Progenitor cell of endocrine pancreas (in vitro differentiated cells): ENCODE measurements around the gene CLCN6. TPM values are rescaled to one million over a fixed set of nuclear protein-coding genes. Genes with fewer than 3 reads are reported as not detected.

Experiments used
- DNase-seq: peaks from one replicate; pipeline ENCODE4 v3.0.0; 2021; ENCODE audit warnings: low spot score; ENCODE audit not compliant: unreplicated experiment
- H3K27ac Mint-ChIP-seq: 2 replicates; pipeline ENCODE4 v1.8.0; 2021; ENCODE audit warnings: mild to moderate bottlenecking, moderate library complexity, mixed read lengths
- H3K27me3 Mint-ChIP-seq: 2 replicates; pipeline ENCODE4 v1.8.0; 2021; ENCODE audit warnings: mixed read lengths
- H3K36me3 Mint-ChIP-seq: 2 replicates; pipeline ENCODE4 v1.8.0; 2022; ENCODE audit warnings: mixed read lengths; ENCODE audit not compliant: insufficient read depth
- H3K4me1 Mint-ChIP-seq: 2 replicates; pipeline ENCODE4 v1.8.0; 2021; ENCODE audit warnings: low read depth, mixed read lengths
- H3K4me3 Mint-ChIP-seq: 2 replicates; pipeline ENCODE4 v1.8.0; 2021; ENCODE audit warnings: low read depth, mild to moderate bottlenecking, moderate library complexity, mixed read lengths
- H3K9me3 Mint-ChIP-seq: 2 replicates; pipeline ENCODE4 v1.8.0; 2021; ENCODE audit warnings: low read depth, mixed read lengths
- total RNA-seq: library from RNA; stranded (reverse); gene quantifications from 2 replicates; pipeline ENCODE4 v1.2.1, GENCODE V29; 2021
- TF ChIP-seq, protein P1 (sequence below): fragments of 200-600 bp; sonication (generic); IDR thresholded peaks from one replicate; pipeline ENCODE4 v1.5.0; 2021; ENCODE audit warnings: antibody characterized with exemption, mild to moderate bottlenecking; ENCODE audit not compliant: unreplicated experiment

CLCN6 gene
- total RNA-seq, 1 donor from 2014 or later = 44.3 TPM

DNA sequence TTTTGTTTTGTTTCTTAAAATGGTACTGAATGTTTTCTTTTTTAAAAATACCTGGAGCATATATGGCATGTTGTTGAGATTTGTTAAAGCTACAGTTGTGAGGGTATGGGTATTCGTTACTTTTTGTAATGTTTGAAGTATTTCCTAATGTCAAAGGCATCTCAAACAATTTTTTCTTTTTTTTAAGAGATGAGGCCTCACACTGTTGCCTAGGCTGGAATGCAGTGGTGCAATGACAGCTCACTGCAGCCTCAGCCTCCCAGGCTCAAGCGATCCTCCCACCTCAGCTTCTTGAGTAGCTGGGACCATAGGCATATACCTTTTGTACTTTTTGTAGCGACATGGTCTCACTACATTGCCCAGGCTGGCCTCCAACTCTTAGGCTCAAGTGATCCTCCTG is 16.1 kb downstream of the CLCN6 start:
- TF ChIP-seq, protein P1, sequence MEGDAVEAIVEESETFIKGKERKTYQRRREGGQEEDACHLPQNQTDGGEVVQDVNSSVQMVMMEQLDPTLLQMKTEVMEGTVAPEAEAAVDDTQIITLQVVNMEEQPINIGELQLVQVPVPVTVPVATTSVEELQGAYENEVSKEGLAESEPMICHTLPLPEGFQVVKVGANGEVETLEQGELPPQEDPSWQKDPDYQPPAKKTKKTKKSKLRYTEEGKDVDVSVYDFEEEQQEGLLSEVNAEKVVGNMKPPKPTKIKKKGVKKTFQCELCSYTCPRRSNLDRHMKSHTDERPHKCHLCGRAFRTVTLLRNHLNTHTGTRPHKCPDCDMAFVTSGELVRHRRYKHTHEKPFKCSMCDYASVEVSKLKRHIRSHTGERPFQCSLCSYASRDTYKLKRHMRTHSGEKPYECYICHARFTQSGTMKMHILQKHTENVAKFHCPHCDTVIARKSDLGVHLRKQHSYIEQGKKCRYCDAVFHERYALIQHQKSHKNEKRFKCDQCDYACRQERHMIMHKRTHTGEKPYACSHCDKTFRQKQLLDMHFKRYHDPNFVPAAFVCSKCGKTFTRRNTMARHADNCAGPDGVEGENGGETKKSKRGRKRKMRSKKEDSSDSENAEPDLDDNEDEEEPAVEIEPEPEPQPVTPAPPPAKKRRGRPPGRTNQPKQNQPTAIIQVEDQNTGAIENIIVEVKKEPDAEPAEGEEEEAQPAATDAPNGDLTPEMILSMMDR = no peak
- no peak overlapping the region for H3K4me3 Mint-ChIP-seq
- H3K9me3 Mint-ChIP-seq = no peaks in the 10 kb centered on the region
- no peak overlapping the region for H3K27ac Mint-ChIP-seq
- H3K27me3 Mint-ChIP-seq = no peaks in the 10 kb centered on the region
- no peaks in the 10 kb centered on the region for H3K4me1 Mint-ChIP-seq
- H3K36me3 Mint-ChIP-seq = peaks cover 21% of the 10 kb centered on the region
- DNase-seq = no peak

DNA sequence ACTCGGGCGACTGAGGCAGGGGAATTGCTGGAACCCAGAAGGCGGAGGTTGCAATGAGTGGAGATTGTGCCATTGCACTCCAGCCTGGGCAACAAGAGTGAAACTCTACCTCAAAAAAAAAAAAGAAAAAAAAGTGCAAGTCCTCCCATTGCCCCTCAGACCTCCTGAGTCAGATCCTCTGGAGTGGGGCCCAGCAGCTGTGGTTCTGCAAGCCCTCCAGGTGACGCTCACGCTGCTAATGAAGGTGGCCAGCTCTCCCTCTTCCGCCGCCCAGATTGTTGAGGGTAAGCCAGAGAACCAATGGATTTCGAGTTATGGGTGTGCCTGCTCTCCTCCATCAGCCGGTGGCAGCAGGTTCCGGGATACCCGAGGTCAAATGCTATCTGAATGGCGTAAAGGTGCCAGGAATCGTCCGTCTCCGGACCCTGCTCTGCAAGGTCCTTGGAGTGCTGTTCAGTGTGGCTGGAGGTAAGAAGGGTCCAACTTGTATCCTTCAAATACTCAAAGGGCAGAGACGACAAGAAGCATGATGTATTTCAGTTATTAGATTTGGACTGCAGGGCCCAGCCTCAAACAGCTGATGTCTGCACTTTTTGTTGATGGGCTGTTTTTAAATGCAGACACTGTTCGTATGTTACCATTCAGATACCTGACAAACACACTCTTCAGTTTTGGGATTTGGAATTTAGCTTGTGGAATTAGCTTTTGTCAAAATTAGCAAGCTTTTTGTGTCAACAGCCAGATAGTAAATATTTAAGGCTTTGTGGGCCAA is 17.6 kb downstream of the CLCN6 start:
- TF ChIP-seq, protein P1 = no peak
- no peak for DNase-seq
- H3K9me3 Mint-ChIP-seq = no peaks in the 10 kb centered on the region
- no peaks in the 10 kb centered on the region for H3K4me1 Mint-ChIP-seq
- no peaks in the 10 kb centered on the region for H3K27me3 Mint-ChIP-seq
- peaks cover 23% of the 10 kb centered on the region for H3K36me3 Mint-ChIP-seq
- no peak overlapping the region for H3K27ac Mint-ChIP-seq
- H3K4me3 Mint-ChIP-seq = no peak overlapping the region

DNA sequence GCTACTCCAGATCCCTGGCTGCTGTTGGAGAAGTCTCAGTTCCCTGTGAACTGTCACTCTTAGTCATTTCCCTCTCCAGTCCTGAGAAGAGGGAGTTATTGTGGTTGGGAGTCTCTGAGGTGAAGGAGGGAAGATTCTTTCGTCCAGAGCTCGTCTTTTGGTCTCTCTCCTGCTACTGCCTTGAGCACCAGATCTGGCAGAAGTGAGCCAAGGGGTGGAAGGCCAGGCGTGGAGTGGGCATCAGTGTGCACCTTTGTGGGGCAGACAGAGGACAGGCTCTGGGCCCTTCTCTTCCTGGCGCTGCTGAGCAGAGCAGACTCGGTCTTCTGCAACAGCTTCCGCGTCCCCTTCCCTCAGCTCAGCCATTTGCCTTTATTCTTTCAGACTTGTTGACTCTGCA is 19.1 kb downstream of the CLCN6 start:
- Mint-ChIP-seq H3K4me3 (no peak overlapping the region), H3K36me3 (peaks cover 19% of the 10 kb centered on the region), H3K27ac (no peak overlapping the region), H3K4me1 (no peaks in the 10 kb centered on the region), H3K27me3 (no peaks in the 10 kb centered on the region), H3K9me3 (no peaks in the 10 kb centered on the region)
- DNase-seq = no peak
- TF ChIP-seq, protein P1 = no peak

DNA sequence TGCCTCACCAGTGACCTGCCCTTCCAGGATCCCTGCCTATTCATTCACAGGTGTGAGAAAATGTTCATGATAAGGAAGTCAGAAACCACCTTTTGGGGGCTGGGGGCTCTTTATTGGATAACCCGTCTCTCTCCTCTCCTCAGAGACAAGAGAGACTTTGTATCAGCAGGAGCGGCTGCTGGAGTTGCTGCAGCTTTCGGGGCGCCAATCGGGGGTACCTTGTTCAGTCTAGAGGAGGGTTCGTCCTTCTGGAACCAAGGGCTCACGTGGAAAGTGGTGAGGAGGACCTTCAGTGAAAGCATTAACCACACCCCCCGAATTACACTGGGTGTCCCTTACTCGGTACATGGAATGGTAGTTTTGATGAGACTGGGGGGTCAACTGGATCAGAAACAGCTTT is 21.0 kb downstream of the CLCN6 start:
- no peak overlapping the region for H3K27ac Mint-ChIP-seq
- no peaks in the 10 kb centered on the region for H3K27me3 Mint-ChIP-seq
- peaks cover 19% of the 10 kb centered on the region for H3K36me3 Mint-ChIP-seq
- no peak overlapping the region for H3K4me3 Mint-ChIP-seq
- TF ChIP-seq, protein P1 = no peak
- H3K4me1 Mint-ChIP-seq = no peaks in the 10 kb centered on the region
- no peaks in the 10 kb centered on the region for H3K9me3 Mint-ChIP-seq
- DNase-seq = no peak

DNA sequence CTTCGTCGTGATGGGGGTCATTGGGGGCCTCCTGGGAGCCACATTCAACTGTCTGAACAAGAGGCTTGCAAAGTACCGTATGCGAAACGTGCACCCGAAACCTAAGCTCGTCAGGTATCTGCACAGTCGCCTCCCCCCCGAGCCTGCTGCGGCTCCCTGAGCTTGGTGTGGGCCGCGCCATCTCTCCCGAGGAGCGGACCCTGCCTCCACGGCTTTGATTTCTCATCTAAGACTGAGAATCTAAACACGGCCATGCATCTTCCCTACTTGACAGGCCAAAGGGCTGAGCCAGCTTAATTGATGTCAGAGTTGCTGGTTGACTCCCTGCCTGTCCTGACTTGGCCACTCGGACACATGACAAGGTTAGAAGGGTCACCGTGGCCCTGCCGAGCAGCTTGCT is 22.5 kb downstream of the CLCN6 start:
- no peak for DNase-seq
- Mint-ChIP-seq H3K27ac (no peak overlapping the region), H3K4me3 (no peak overlapping the region), H3K36me3 (peaks cover 20% of the 10 kb centered on the region), H3K27me3 (no peaks in the 10 kb centered on the region), H3K9me3 (no peaks in the 10 kb centered on the region), H3K4me1 (no peaks in the 10 kb centered on the region)
- TF ChIP-seq, protein P1 = no peak
